ENCODE data around the gene EHF. TPM values are rescaled to one million over a fixed set of nuclear protein-coding genes. Genes with fewer than 3 reads are reported as not detected.

EHF gene
- total and polyA plus RNA-seq, 2 of the 13 experiments (the other 11 are each of a cell fraction or from before 2014, with no cell fraction given), result 0.04 to 0.46 TPM

DNA sequence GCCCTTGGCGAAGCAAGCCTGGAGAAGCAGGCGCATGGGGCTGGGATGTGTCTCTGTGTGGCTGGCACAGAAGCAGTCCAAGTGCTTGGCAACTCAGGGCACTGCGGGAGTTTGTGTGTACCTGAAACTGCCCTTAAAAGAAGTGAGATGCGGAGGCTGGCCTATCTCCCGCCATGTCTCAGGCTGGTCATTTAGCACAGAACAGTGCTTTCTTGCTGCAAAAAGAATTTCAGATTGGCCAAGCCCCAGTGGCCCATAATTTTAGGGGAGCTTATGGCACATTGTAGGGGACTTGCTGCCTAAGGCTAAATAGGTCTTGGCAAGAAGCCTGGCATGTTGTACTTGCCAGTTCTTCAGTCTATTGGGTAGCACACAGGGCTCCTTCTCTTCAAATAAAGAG, 16.4 kb downstream of the EHF start:
- 88% methylated on average over 3 of the region's 5 CpGs for WGBS (ENCODE audit: low lambda C conversion rate)
- Histone ChIP-seq H2AFZ (ENCODE audit: low read length) (no peak overlapping the region), H3K9me3 (ENCODE audit: low read length) (no peaks in the 10 kb centered on the region), H4K20me1 (ENCODE audit: insufficient read depth, low read length) (no peaks in the 10 kb centered on the region), H3K79me2 (ENCODE audit: insufficient read depth, low read length) (no peaks in the 10 kb centered on the region), H3K9ac (ENCODE audit: insufficient read depth, low read depth, low read length) (no peak overlapping the region), H3K36me3 (replicated peaks in 1 of 2; ENCODE audit: control insufficient read depth in 1 of 2, insufficient read depth in 2 of 2, low read length in 2 of 2) (no peaks in the 10 kb centered on the region), H3K27me3 (ENCODE audit: control insufficient read depth in 1 of 2, insufficient read depth in 2 of 2, low read length in 2 of 2) (no peaks in the 10 kb centered on the region), H3K4me3 (replicated peaks in 1 of 3; ENCODE audit: insufficient read depth in 1 of 3, low read depth in 2 of 3, low read length in 3 of 3) (no peak overlapping the region), H3K4me1 (ENCODE audit: insufficient read depth, low read length) (peaks cover 83% of the 10 kb centered on the region), H3K4me2 (ENCODE audit: low read depth, low read length) (no peak overlapping the region), H3K27ac (ENCODE audit: extremely low read length, insufficient read depth, low read length) (no peak overlapping the region)
- in situ Hi-C loops (cut with HindIII; ENCODE audit: extremely low pct_ligation_motif_present, low pct_unique_long_range_greater_than_20kb), result no loop called here
- ChIA-PET CTCF (ENCODE audit: low intra/inter-chr PET ratio, low total read pairs) (no interaction called here), POLR2A (interaction anchor here (8.8 kb wide), 1 partner anchor 17 kb away, joined by 145 read pairs; no protein-coding TSS in a partner anchor)
- FAIRE-seq (no peak), DNase-seq (ENCODE audit: low spot score) (no peak), ATAC-seq (no peak)
- intact Hi-C loops (cut with micrococcal nuclease; ENCODE audit: unreplicated experiment), result no loop called here
- BruUV-seq (replicated peaks), result no TSS peak
- no peak for TF ChIP-seq TERF1 (CRISPR knock-in tag; IDR thresholded peaks at IDR 0.05)
- TF ChIP-seq NCOA2 (CRISPR knock-in tag; IDR thresholded peaks at IDR 0.05), result no peak
- TF ChIP-seq, protein P1, sequence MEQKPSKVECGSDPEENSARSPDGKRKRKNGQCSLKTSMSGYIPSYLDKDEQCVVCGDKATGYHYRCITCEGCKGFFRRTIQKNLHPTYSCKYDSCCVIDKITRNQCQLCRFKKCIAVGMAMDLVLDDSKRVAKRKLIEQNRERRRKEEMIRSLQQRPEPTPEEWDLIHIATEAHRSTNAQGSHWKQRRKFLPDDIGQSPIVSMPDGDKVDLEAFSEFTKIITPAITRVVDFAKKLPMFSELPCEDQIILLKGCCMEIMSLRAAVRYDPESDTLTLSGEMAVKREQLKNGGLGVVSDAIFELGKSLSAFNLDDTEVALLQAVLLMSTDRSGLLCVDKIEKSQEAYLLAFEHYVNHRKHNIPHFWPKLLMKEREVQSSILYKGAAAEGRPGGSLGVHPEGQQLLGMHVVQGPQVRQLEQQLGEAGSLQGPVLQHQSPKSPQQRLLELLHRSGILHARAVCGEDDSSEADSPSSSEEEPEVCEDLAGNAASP (CRISPR knock-in tag; IDR thresholded peaks at IDR 0.05; ENCODE audit: borderline replicate concordance), result no peak
- no peak for TF ChIP-seq SP140L (CRISPR knock-in tag; IDR thresholded peaks at IDR 0.05; ENCODE audit: borderline replicate concordance)
- TF ChIP-seq SMARCE1 (IDR thresholded peaks at IDR 0.05; ENCODE audit: borderline replicate concordance), result no peak

DNA sequence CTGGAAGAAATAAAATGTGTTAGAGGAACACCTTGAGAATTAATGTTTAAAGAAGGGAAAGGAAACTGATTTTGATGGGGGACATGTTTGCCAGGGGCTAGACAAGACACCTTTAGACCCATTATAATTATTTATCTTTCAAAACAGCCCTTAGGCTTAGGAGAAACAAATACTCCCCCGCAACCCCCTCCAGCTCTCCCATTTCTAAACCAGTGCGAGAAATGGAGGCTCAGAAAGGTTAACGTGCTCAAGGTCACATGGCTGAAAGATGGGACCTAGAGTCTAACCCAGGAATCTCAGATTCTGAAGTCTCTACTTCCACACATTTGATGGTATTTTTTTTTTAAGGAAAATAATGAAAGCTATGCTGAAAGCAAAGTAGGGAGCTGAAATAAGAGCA, 18.0 kb downstream of the EHF start:
- TF ChIP-seq WIZ (CRISPR knock-in tag; IDR thresholded peaks at IDR 0.05), result no peak
- no peak for TF ChIP-seq ZMYM3 (CRISPR knock-in tag; IDR thresholded peaks at IDR 0.05)
- TF ChIP-seq CEBPB (IDR thresholded peaks at IDR 0.05; ENCODE audit: borderline replicate concordance, low read depth, low read length), result no peak
- TF ChIP-seq ZNF121 (CRISPR knock-in tag; IDR thresholded peaks at IDR 0.05), result no peak
- no peak for TF ChIP-seq ZNF879 (CRISPR knock-in tag; IDR thresholded peaks at IDR 0.05)
- no peak for TF ChIP-seq HIC2 (CRISPR knock-in tag; IDR thresholded peaks at IDR 0.05; ENCODE audit: low read depth)
- no peak for TF ChIP-seq TAF1 (CRISPR knock-in tag; IDR thresholded peaks at IDR 0.05)
- Histone ChIP-seq H3K4me2 (ENCODE audit: low read depth, low read length) (no peak overlapping the region), H3K4me1 (ENCODE audit: insufficient read depth, low read length) (peaks cover 83% of the 10 kb centered on the region), H3K27me3 (ENCODE audit: control insufficient read depth in 1 of 2, insufficient read depth in 2 of 2, low read length in 2 of 2) (no peaks in the 10 kb centered on the region), H2AFZ (ENCODE audit: low read length) (no peak overlapping the region), H3K36me3 (replicated peaks in 1 of 2; ENCODE audit: control insufficient read depth in 1 of 2, insufficient read depth in 2 of 2, low read length in 2 of 2) (no peaks in the 10 kb centered on the region), H3K79me2 (ENCODE audit: insufficient read depth, low read length) (no peaks in the 10 kb centered on the region), H4K20me1 (ENCODE audit: insufficient read depth, low read length) (no peaks in the 10 kb centered on the region), H3K9me3 (ENCODE audit: low read length) (no peaks in the 10 kb centered on the region), H3K9ac (ENCODE audit: insufficient read depth, low read depth, low read length) (no peak overlapping the region), H3K4me3 (replicated peaks in 1 of 3; ENCODE audit: insufficient read depth in 1 of 3, low read depth in 2 of 3, low read length in 3 of 3) (no peak overlapping the region), H3K27ac (ENCODE audit: extremely low read length, insufficient read depth, low read length) (no peak overlapping the region)
- no TSS peak for BruUV-seq (replicated peaks)
- ChIA-PET POLR2A (interaction anchor here (4.0 to 8.8 kb wide), 2 partner anchors 15 to 38 kb away, joined by 58 to 145 read pairs; no protein-coding TSS in a partner anchor), CTCF (ENCODE audit: low intra/inter-chr PET ratio, low total read pairs) (no interaction called here)
- WGBS (ENCODE audit: low lambda C conversion rate), result 52% methylated on average over 3 of the region's 3 CpGs
- intact Hi-C loops (cut with micrococcal nuclease; ENCODE audit: unreplicated experiment) (no loop called here), in situ Hi-C loops (cut with HindIII; ENCODE audit: extremely low pct_ligation_motif_present, low pct_unique_long_range_greater_than_20kb) (no loop called here)
- ATAC-seq, result no peak
- no peak for FAIRE-seq
- DNase-seq (ENCODE audit: low spot score), result no peak

Data from HepG2 (cell line).